HCT116 (cell line): ENCODE results near the gene ATP6V0B. TPM values are rescaled to one million over a fixed set of nuclear protein-coding genes. Genes with fewer than 3 reads are reported as not detected.

Experiments used
- ATAC-seq: fragments of 200-7000 bp; cut with Tn5 transposase; 2 replicates; pipeline ENCODE4 v1.9.1; 2020; ENCODE audit warnings: mild to moderate bottlenecking, moderate library complexity
- BruUV-seq: library from RNA; stranded (reverse); fragments of 400-500 nt; replicated peaks from 2 replicates; lab custom pipeline; 2021; lab: Mats Ljungman, UMichigan
- CTCF ChIA-PET: fragments of 300-600 bp; sonication (Branson Sonifier 250); formaldehyde crosslinking; loops from one replicate; lab custom pipeline; 2021; ENCODE audit warnings: antibody characterized with exemption; lab: Charles Lee
- POLR2A ChIA-PET: fragments of 300-600, 350-600 bp; sonication (Branson Sonifier 250); formaldehyde crosslinking; loops from one replicate; lab custom pipeline; 2021; ENCODE audit warnings: antibody characterized with exemption; lab: Charles Lee
- RAD21 ChIA-PET, 2 experiments: fragments of 300-600 bp; sonication (Branson Sonifier 250); formaldehyde crosslinking; loops; one replicate each; lab custom pipeline; 2023; ENCODE audit warnings: low total read pairs in 2 of 2; ENCODE audit not compliant: uncharacterized antibody in 2 of 2, unreplicated experiment in 2 of 2, low non-redundant PET in 1 of 2; lab: Charles Lee
- DNase-seq: peaks from one replicate; pipeline ENCODE4 v3.0.0-alpha.2; 2010; ENCODE audit warnings: low read depth, low spot score
- H2AFZ ChIP-seq: fragments of 200-600 bp; shearing (Covaris generic), sonication (generic); 2 replicates; pipeline ENCODE4 v1.6.1; 2017; ENCODE audit warnings: low read depth, mixed run types, mixed read lengths, antibody characterized with exemption, low read length; ENCODE audit not compliant: poor library complexity, severe bottlenecking
- H3K27ac ChIP-seq: 2 replicates; pipeline ENCODE4 v1.5.1; 2012; ENCODE audit warnings: low read depth, low read length
- H3K27me3 ChIP-seq: fragments of 200-600 bp; sonication (generic); 2 replicates; pipeline ENCODE4 v1.6.1; 2016; ENCODE audit warnings: mixed run types, low read length, mixed read lengths; ENCODE audit not compliant: insufficient read depth
- H3K36me3 ChIP-seq, 2 experiments: fragments of 200-500 bp in 1 of 2; fragments of 200-600 bp in 1 of 2; sonication (Bioruptor generic) in 1 of 2; sonication (generic) in 1 of 2; 2 replicates each; pipeline versions ENCODE4 v1.5.1 to v1.6.1; 2014 to 2016; ENCODE audit warnings: low read length in 2 of 2, inconsistent platforms in 1 of 2, mixed read lengths in 1 of 2, mixed run types in 1 of 2; ENCODE audit not compliant: insufficient read depth in 2 of 2, control insufficient read depth in 1 of 2
- H3K4me1 ChIP-seq, 2 experiments: fragments of 200-600 bp in 1 of 2; sonication (generic) in 1 of 2; 2 replicates each; pipeline versions ENCODE4 v1.5.1 to v1.6.1; 2012 to 2017; ENCODE audit warnings: low read length in 2 of 2, inconsistent platforms in 1 of 2, mild to moderate bottlenecking in 1 of 2, mixed read lengths in 1 of 2, mixed run types in 1 of 2, moderate library complexity in 1 of 2; ENCODE audit not compliant: insufficient read depth in 2 of 2, control insufficient read depth in 1 of 2
- H3K4me2 ChIP-seq: fragments of 200-600 bp; sonication (generic); 2 replicates; pipeline ENCODE4 v1.6.1; 2017; ENCODE audit warnings: mixed run types, low read length, mixed read lengths
- H3K4me3 ChIP-seq, 2 experiments: fragments of 200-600 bp in 1 of 2; sonication (generic) in 1 of 2; replicated peaks in 1 of 2; 2 replicates each; pipeline ENCODE4 v1.5.1; 2011 to 2016; ENCODE audit warnings: low read length in 2 of 2, control low read depth in 1 of 2, low read depth in 1 of 2, mild to moderate bottlenecking in 1 of 2, mixed read lengths in 1 of 2, mixed run types in 1 of 2
- H3K79me2 ChIP-seq: fragments of 200-600 bp; sonication (generic); 2 replicates; pipeline ENCODE4 v1.6.1; 2017; ENCODE audit warnings: mild to moderate bottlenecking, mixed run types, low read length, moderate library complexity, mixed read lengths; ENCODE audit not compliant: insufficient read depth
- H3K9ac ChIP-seq: fragments of 200-600 bp; sonication (generic); 2 replicates; pipeline ENCODE4 v1.6.1; 2016; ENCODE audit warnings: low read length, mixed read lengths
- H3K9me2 ChIP-seq: fragments of 200-600 bp; sonication (generic), shearing (Covaris generic); 2 replicates; pipeline ENCODE4 v1.6.1; 2017; ENCODE audit warnings: mixed run types, mild to moderate bottlenecking, moderate library complexity; ENCODE audit not compliant: insufficient read depth
- H3K9me3 ChIP-seq, 2 experiments: fragments of 200-500 bp in 1 of 2; fragments of 200-600 bp in 1 of 2; sonication (Bioruptor generic) in 1 of 2; sonication (generic) in 1 of 2; 2 replicates each; pipeline ENCODE4 v1.6.1; 2014 to 2017; ENCODE audit warnings: low read length in 2 of 2, mixed read lengths in 2 of 2, inconsistent platforms in 1 of 2, low read depth in 1 of 2, mild to moderate bottlenecking in 1 of 2, mixed run types in 1 of 2, moderate library complexity in 1 of 2; ENCODE audit not compliant: control insufficient read depth in 1 of 2, insufficient read depth in 1 of 2
- H4K20me1 ChIP-seq: fragments of 200-600 bp; sonication (generic), shearing (Covaris generic); 2 replicates; pipeline ENCODE4 v1.6.1; 2017; ENCODE audit warnings: mixed run types, mild to moderate bottlenecking, moderate library complexity; ENCODE audit not compliant: insufficient read depth
- EGR1 ChIP-seq: IDR thresholded peaks from 2 replicates; pipeline ENCODE4 v1.6.1; 2012; ENCODE audit warnings: low read depth
- EZH2 ChIP-seq: fragments of 200-600 bp; sonication (generic); IDR thresholded peaks from 2 replicates; pipeline ENCODE4 v1.6.1; 2017; ENCODE audit warnings: antibody characterized with exemption, mixed run types
- SP1 ChIP-seq: IDR thresholded peaks from 2 replicates; pipeline ENCODE4 v1.6.1; 2012; ENCODE audit warnings: low read depth
- intact Hi-C: fragments of 100-400 bp; cut with micrococcal nuclease; formaldehyde crosslinking; loops from 2 replicates; pipeline ENCODE4 v1.10.0; 2022
- total RNA-seq: library from RNA; stranded (reverse); gene quantifications from one replicate; pipeline ENCODE4 v1.2.1, GENCODE V29; 2021; ENCODE audit not compliant: unreplicated experiment
- TF ChIP-seq, protein P1 (sequence below): IDR thresholded peaks from 2 replicates; pipeline ENCODE4 v1.6.1; 2012; ENCODE audit warnings: low read depth

The ATP6V0B gene
- total RNA-seq, 1 experiment from 2014 or later = 122 TPM

- RAD21 ChIA-PET = no interaction called here
- peaks cover 9% of the 10 kb centered on the region; the same call in 1 of the 2 replicates for H3K79me2 ChIP-seq
- ATAC-seq (no peak), DNase-seq (no peak)
- H3K4me1 ChIP-seq = peaks cover 14 to 46% of the 10 kb centered on the region in 2 experiments
- no peak overlapping the region for H3K27ac ChIP-seq
- H3K4me2 ChIP-seq = no peak overlapping the region
- H3K27me3 ChIP-seq = no peaks in the 10 kb centered on the region
- H3K9me2 ChIP-seq = no peaks in the 10 kb centered on the region
- H3K9me3 ChIP-seq = no peaks in the 10 kb centered on the region
- no peaks in the 10 kb centered on the region for H4K20me1 ChIP-seq
- TF ChIP-seq, protein P1, sequence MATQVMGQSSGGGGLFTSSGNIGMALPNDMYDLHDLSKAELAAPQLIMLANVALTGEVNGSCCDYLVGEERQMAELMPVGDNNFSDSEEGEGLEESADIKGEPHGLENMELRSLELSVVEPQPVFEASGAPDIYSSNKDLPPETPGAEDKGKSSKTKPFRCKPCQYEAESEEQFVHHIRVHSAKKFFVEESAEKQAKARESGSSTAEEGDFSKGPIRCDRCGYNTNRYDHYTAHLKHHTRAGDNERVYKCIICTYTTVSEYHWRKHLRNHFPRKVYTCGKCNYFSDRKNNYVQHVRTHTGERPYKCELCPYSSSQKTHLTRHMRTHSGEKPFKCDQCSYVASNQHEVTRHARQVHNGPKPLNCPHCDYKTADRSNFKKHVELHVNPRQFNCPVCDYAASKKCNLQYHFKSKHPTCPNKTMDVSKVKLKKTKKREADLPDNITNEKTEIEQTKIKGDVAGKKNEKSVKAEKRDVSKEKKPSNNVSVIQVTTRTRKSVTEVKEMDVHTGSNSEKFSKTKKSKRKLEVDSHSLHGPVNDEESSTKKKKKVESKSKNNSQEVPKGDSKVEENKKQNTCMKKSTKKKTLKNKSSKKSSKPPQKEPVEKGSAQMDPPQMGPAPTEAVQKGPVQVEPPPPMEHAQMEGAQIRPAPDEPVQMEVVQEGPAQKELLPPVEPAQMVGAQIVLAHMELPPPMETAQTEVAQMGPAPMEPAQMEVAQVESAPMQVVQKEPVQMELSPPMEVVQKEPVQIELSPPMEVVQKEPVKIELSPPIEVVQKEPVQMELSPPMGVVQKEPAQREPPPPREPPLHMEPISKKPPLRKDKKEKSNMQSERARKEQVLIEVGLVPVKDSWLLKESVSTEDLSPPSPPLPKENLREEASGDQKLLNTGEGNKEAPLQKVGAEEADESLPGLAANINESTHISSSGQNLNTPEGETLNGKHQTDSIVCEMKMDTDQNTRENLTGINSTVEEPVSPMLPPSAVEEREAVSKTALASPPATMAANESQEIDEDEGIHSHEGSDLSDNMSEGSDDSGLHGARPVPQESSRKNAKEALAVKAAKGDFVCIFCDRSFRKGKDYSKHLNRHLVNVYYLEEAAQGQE = no peak
- no peak for TF ChIP-seq EGR1
- no peak for TF ChIP-seq SP1
- TF ChIP-seq EZH2 = no peak
- TF ChIP-seq, all 23 proteins: peak for 0
- ChIA-PET POLR2A (no interaction called here), CTCF (interaction anchor here (6.3 to 12.2 kb wide), 2 partner anchors 9 to 170 kb away, joined by 130 to 479 read pairs; partner anchors contain the start of gene IPO13)
- BruUV-seq = no TSS peak
- intact Hi-C loops = no loop called here
- Histone ChIP-seq H3K9ac (no peak overlapping the region), H2AFZ (no peak overlapping the region), H3K4me3 (no peak overlapping the region), H3K36me3 (0 out of 4 replicates have a peak, but pooled peaks cover 0 to 10% of the 10 kb centered on the region in 2 experiments)
These were observed 38.2 kb upstream of the ATP6V0B start for GRCh38 chr1:43936431-43937151.
